Kidney epithelial cell (primary cell): ENCODE results near the gene MAP1LC3B2. TPM values are rescaled to one million over a fixed set of nuclear protein-coding genes. Genes with fewer than 3 reads are reported as not detected.

Experiments
- DNase-seq: peaks from one replicate; pipeline ENCODE4 v3.0.0-alpha.2; 2010; ENCODE audit warnings: low read depth
- H3K27me3 ChIP-seq: 2 replicates; pipeline ENCODE4 v1.6.0; 2011; ENCODE audit warnings: low read length; ENCODE audit not compliant: control insufficient read depth, insufficient read depth
- H3K36me3 ChIP-seq: 2 replicates; pipeline ENCODE4 v1.5.1; 2011; ENCODE audit warnings: low read length; ENCODE audit not compliant: control insufficient read depth, insufficient read depth
- H3K4me3 ChIP-seq: 2 replicates; pipeline ENCODE4 v1.5.1; 2011; ENCODE audit warnings: low read depth, mild to moderate bottlenecking, control low read depth, low read length
- total RNA-seq: library from RNA; depleted of rRNA; stranded (reverse); fragments of >200 nt; gene quantifications from 2 replicates; pipeline ENCODE4 v1.2.3, GENCODE V29; 2015
- TF ChIP-seq, protein P1 (sequence below): IDR thresholded peaks from 2 replicates; pipeline ENCODE4 v1.5.1; 2011; ENCODE audit warnings: mild to moderate bottlenecking, moderate library complexity, low read length, control low read depth, inconsistent platforms; ENCODE audit not compliant: insufficient read depth, poor library complexity, severe bottlenecking

Gene MAP1LC3B2
- total RNA-seq, 1 donor from 2014 or later = 1.5 TPM

DNA sequence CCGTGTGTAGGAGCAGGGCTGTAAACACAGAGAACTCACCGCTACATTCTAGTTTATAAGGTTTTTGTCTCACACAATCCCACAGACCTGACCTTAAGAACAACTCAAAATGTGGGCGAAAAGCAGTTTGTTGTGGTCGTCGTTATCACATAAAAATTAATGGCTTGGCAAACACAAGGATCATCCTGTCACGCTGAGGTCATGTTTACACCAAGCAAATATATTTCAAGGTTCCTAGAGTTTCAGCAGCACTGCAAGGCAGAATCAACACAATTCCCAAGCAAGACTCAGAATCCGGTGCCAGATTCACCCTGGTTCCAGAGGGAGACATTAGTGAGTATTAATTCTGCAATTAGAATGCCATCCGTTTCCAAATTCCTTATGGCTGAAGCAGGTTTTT is 30.1 kb upstream of the MAP1LC3B2 start:
- TF ChIP-seq, protein P1, sequence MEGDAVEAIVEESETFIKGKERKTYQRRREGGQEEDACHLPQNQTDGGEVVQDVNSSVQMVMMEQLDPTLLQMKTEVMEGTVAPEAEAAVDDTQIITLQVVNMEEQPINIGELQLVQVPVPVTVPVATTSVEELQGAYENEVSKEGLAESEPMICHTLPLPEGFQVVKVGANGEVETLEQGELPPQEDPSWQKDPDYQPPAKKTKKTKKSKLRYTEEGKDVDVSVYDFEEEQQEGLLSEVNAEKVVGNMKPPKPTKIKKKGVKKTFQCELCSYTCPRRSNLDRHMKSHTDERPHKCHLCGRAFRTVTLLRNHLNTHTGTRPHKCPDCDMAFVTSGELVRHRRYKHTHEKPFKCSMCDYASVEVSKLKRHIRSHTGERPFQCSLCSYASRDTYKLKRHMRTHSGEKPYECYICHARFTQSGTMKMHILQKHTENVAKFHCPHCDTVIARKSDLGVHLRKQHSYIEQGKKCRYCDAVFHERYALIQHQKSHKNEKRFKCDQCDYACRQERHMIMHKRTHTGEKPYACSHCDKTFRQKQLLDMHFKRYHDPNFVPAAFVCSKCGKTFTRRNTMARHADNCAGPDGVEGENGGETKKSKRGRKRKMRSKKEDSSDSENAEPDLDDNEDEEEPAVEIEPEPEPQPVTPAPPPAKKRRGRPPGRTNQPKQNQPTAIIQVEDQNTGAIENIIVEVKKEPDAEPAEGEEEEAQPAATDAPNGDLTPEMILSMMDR = no peak
- H3K4me3 ChIP-seq = no peak overlapping the region

GRCh38 chr12:116529686-116530085 is 29.5 kb upstream of the MAP1LC3B2 start:
- TF ChIP-seq, protein P1 = no peak
- Histone ChIP-seq H3K27me3 (peaks cover 7% of the 10 kb centered on the region), H3K4me3 (no peak overlapping the region), H3K36me3 (no peaks in the 10 kb centered on the region)
- DNase-seq = no peak

More for the DNA sequence above, 30.1 kb upstream of the MAP1LC3B2 start:
- H3K36me3 ChIP-seq = no peaks in the 10 kb centered on the region
- peaks cover 7% of the 10 kb centered on the region for H3K27me3 ChIP-seq
- no peak for DNase-seq

DNA sequence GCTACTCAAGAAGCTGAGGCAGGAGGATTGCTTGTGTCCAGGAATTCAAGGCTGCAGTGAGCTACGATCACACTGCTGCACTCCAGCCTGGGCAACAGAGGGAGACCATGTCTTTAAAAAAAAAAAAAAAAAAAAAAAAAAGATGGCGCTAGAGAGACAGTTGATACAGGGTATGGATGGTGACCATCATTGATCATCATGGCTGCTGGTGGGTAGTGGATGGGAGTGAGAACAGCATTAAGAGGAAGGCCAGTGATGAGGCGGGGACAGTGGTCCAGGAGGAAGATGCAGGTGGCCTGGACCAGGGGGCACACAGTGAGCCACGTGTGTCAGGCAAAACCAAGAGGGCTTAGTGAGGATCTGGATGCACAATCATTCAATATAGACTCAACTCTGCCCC is 26.8 kb upstream of the MAP1LC3B2 start:
- no peak for DNase-seq
- H3K27me3 ChIP-seq = peaks cover 7% of the 10 kb centered on the region
- H3K36me3 ChIP-seq = no peaks in the 10 kb centered on the region
- H3K4me3 ChIP-seq = no peak overlapping the region
- TF ChIP-seq, protein P1 = no peak

GRCh38 chr12:116532986-116533342 is 26.2 kb upstream of the MAP1LC3B2 start:
- Histone ChIP-seq H3K36me3 (no peaks in the 10 kb centered on the region), H3K27me3 (peaks cover 7% of the 10 kb centered on the region), H3K4me3 (peak overlapping the region; percentile 52)
- TF ChIP-seq, protein P1 = no peak
- DNase-seq = no peak

DNA sequence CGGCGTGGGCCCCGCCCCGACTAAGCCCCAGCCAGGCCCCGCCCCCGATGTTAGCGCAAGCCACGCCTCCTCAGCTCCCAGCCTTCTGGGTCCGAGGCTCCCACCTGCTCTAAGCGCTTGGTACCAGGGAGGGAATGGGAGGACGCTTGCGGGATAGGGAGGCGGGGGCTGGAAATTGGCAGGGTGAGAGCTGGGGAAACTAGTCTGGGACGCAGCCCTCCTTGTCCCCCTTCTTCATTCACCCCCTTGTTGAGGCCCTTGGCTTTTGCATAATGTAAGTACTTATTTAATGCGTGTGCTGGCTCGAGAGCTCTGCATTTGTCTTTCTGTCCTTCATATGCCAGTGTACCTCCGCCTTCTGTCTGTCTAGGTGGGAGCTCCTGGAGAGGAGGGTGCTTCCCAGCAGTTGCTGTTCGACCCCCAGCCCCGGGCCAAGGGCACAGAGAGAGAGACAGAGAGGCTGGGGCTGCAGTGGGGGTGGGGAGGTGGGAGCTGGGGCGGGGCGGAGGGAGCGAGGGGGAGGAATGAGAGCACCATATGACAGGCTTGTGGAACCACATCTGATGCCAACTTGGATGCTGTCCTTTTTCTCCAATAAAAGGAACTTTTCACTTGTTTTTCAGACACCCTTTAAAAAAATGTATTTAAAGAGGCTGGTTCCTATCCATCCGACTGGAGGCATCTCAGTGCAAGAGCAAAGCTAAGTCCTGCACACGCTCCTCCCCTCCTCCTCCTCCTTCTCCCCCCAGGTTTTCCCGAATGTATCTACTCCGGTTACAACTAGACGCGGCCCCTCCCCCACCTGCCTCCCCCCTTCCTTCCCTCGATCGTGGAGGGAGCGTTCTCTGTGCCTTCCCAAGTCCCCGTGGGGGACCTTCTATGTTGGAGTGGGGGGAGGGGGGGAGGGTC is 25.6 kb upstream of the MAP1LC3B2 start:
- DNase-seq = no peak
- Histone ChIP-seq H3K27me3 (peaks cover 7% of the 10 kb centered on the region), H3K4me3 (peak overlapping the region; percentile 52), H3K36me3 (no peaks in the 10 kb centered on the region)
- TF ChIP-seq, protein P1 = no peak
